CD4-positive, CD25-positive, alpha-beta regulatory T cell (primary cell): ENCODE data around the gene CYB561D2. TPM values are rescaled to one million over a fixed set of nuclear protein-coding genes. Genes with fewer than 3 reads are reported as not detected.

Experiments used
- ATAC-seq, 2 donors: fragments of 150-1000 bp; cut with Tn5 transposase; one replicate each; pipeline ENCODE4 v1.10.0; 2021; ENCODE audit warnings: low read depth in 2 of 2, moderate number of reproducible peaks in 2 of 2, moderate library complexity in 1 of 2
- DNase-seq, 3 donors: peaks; one replicate each; pipeline versions ENCODE4 v3.0.0 to v3.0.0-alpha.2; 2012 to 2022; ENCODE audit warnings: mixed read lengths in 1 of 3
- H3K27ac ChIP-seq: one replicate; pipeline ENCODE4 v1.7.0; 2013; ENCODE audit warnings: mild to moderate bottlenecking, low read length; ENCODE audit not compliant: insufficient read depth, poor library complexity, severe bottlenecking
- H3K27me3 ChIP-seq: one replicate; pipeline ENCODE4 v1.7.0; 2013; ENCODE audit warnings: low read length; ENCODE audit not compliant: control insufficient read depth, insufficient read depth
- H3K36me3 ChIP-seq: one replicate; pipeline ENCODE4 v1.7.0; 2013; ENCODE audit warnings: mild to moderate bottlenecking, low read length, moderate library complexity; ENCODE audit not compliant: control insufficient read depth, insufficient read depth
- H3K4me1 ChIP-seq: 2 replicates; pipeline ENCODE4 v1.7.0; 2013; ENCODE audit warnings: mild to moderate bottlenecking, low read length; ENCODE audit not compliant: insufficient read depth, control insufficient read depth, poor library complexity, severe bottlenecking
- H3K4me3 ChIP-seq: one replicate; pipeline ENCODE4 v1.7.0; 2013; ENCODE audit warnings: low read depth, mild to moderate bottlenecking, low read length, moderate library complexity
- H3K9me3 ChIP-seq, 2 experiments: 1 replicate in 1 of 2; 2 replicates in 1 of 2; pipeline ENCODE4 v1.7.0; 2013; ENCODE audit warnings: low read length in 2 of 2, mild to moderate bottlenecking in 1 of 2, moderate library complexity in 1 of 2; ENCODE audit not compliant: control insufficient read depth in 2 of 2
- H3K27ac Mint-ChIP-seq, 3 donors: one replicate each; pipeline ENCODE4 v1.8.0; 2020 to 2022; ENCODE audit warnings: mild to moderate bottlenecking in 3 of 3, mixed read lengths in 3 of 3, moderate library complexity in 2 of 3
- H3K27me3 Mint-ChIP-seq: one replicate; pipeline ENCODE4 v1.8.0; 2022; ENCODE audit warnings: mild to moderate bottlenecking, mixed read lengths
- H3K36me3 Mint-ChIP-seq: one replicate; pipeline ENCODE4 v1.8.0; 2020; ENCODE audit warnings: mixed read lengths
- H3K4me1 Mint-ChIP-seq, 4 donors: one replicate each; pipeline ENCODE4 v1.8.0; 2020 to 2022; ENCODE audit warnings: mixed read lengths in 4 of 4, mild to moderate bottlenecking in 1 of 4
- H3K4me3 Mint-ChIP-seq, 4 donors: one replicate each; pipeline ENCODE4 v1.8.0; 2020 to 2022; ENCODE audit warnings: mild to moderate bottlenecking in 4 of 4, mixed read lengths in 4 of 4, moderate library complexity in 3 of 4
- H3K9me3 Mint-ChIP-seq, 7 donors: one replicate each; pipeline ENCODE4 v1.8.0; 2020 to 2022; ENCODE audit warnings: mixed read lengths in 7 of 7, mild to moderate bottlenecking in 3 of 7, moderate library complexity in 2 of 7
- polyA plus RNA-seq, 4 donors: library from polyadenylated mRNA; unstranded; fragments of 300-500 nt; fragmentation: Illumina TruSeq; gene quantifications; one replicate each; pipeline ENCODE4 v1.2.3, GENCODE V29; 2021
- total RNA-seq: library from RNA; stranded (reverse); gene quantifications from one replicate; pipeline ENCODE4 v1.2.3, GENCODE V29; 2022

Gene CYB561D2
- total and polyA plus RNA-seq, 5 donors from 2014 or later, result 28.5 to 92.2 (median 73.8) TPM

DNA sequence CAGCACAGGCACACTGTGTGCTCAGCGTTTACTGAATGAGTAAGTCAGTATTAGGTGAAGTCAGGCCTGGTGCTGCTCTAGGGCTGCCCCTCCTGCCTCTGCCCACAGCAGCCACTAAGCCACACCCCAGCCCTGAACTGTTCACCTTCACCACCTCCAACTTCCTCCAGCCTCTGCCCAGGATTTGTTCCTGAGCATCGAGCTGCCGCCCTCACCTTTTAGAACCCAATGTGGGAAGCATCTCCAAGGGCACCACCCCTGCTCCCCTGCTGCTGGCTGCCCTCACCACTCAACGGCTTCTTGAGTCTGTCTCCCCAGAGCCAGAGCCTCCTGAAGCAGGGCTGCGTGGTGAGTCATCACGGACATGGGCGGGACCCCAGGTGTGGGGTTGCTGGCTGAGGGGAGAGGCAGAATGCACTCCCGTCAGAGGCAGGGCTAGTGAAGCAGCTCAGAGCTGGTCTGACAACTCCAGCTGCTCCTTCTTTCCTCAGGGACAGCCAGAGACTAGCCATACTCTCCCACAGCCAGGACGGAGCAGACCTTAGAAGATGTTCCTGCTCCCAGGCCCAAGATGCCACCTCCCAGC is 33.9 kb upstream of the CYB561D2 start:
- Mint-ChIP-seq H3K4me1 (peaks cover 5 to 47% (median 21%) of the 10 kb centered on the region in 4 donors), H3K27ac (peak overlapping the region; percentile 41 to 86 (median 65)), H3K36me3 (peaks cover 3% of the 10 kb centered on the region), H3K27me3 (peaks cover 5% of the 10 kb centered on the region), H3K9me3 (no peaks in the 10 kb centered on the region), H3K4me3 (peak overlapping the region; percentile 60 to 81 (median 72))
- peaks cover 36% of the 10 kb centered on the region for H3K4me1 ChIP-seq
- ATAC-seq (peak; percentile 60 to 70), DNase-seq (peak; percentile 51 to 68 (median 55))
- H3K27ac ChIP-seq, result peak overlapping the region; percentile 62
- no peaks in the 10 kb centered on the region for H3K27me3 ChIP-seq
- H3K36me3 ChIP-seq, result no peaks in the 10 kb centered on the region
- H3K9me3 ChIP-seq, result no peaks in the 10 kb centered on the region
- peak overlapping the region; percentile 44 for H3K4me3 ChIP-seq

DNA sequence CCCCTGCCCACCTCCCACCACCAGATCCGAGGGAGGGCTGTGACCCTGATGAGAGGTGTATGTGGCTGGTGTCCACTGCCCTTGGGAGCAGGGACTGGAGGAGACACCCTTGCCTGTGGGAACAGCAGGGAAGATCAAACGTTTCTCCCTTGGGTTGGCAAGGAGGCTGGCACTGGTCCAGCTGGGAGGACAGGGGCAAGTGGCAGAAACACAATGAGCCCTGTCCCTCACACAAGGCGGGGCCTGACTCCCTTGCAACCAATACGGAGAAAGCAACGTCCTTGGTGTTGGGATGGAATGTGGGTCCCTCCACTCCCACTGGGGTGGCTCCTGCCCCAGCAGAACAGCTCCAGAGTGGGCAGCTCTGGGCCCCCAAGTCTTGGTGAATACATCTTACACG is 33.4 kb upstream of the CYB561D2 start:
- Histone ChIP-seq H3K36me3 (no peaks in the 10 kb centered on the region), H3K4me3 (no peak overlapping the region), H3K4me1 (peaks cover 41% of the 10 kb centered on the region), H3K9me3 (no peaks in the 10 kb centered on the region), H3K27ac (peak overlapping the region; percentile 62), H3K27me3 (no peaks in the 10 kb centered on the region)
- H3K27me3 Mint-ChIP-seq, result peaks cover 5% of the 10 kb centered on the region
- peaks cover 5 to 47% (median 21%) of the 10 kb centered on the region in 4 donors for H3K4me1 Mint-ChIP-seq
- H3K4me3 Mint-ChIP-seq, result peak overlapping the region in 2 of 4 donors; percentile 60 to 73
- H3K27ac Mint-ChIP-seq, result peak overlapping the region in 1 of 3 donors; percentile 86
- DNase-seq (no peak), ATAC-seq (no peak)
- peaks cover 3% of the 10 kb centered on the region for H3K36me3 Mint-ChIP-seq
- no peaks in the 10 kb centered on the region for H3K9me3 Mint-ChIP-seq

DNA sequence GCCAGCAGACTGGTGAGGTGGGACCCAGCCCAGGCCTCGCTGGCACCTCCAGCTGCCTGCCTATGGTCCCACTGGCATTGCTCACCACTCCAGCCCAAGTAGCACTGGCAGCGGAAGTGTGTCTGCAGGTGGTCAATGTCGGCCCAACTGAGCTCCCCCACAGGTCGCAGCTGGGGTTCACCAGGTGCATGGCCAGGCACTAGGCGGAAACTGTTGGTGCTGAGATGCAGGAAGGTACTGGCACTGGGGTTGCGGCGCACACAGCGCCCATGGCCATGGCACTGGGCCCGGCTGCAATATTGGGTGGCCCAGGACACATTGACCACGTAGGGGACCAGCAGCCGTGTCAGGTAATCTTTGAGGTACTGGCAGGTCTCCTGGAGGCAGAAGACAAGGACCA is 32.5 kb upstream of the CYB561D2 start:
- Mint-ChIP-seq H3K36me3 (peaks cover 3% of the 10 kb centered on the region), H3K4me3 (peak overlapping the region in 3 of 4 donors; percentile 13 to 94 (median 38)), H3K27me3 (peaks cover 5% of the 10 kb centered on the region), H3K27ac (peak overlapping the region in 1 of 3 donors; percentile 25), H3K4me1 (peaks cover 5 to 50% (median 21%) of the 10 kb centered on the region in 4 donors), H3K9me3 (no peaks in the 10 kb centered on the region)
- ATAC-seq, result no peak
- no peak for DNase-seq
- H3K27me3 ChIP-seq, result no peaks in the 10 kb centered on the region
- H3K9me3 ChIP-seq, result no peaks in the 10 kb centered on the region
- no peak overlapping the region for H3K27ac ChIP-seq
- H3K4me3 ChIP-seq, result no peak overlapping the region
- H3K4me1 ChIP-seq, result peaks cover 44% of the 10 kb centered on the region
- H3K36me3 ChIP-seq, result no peaks in the 10 kb centered on the region

DNA sequence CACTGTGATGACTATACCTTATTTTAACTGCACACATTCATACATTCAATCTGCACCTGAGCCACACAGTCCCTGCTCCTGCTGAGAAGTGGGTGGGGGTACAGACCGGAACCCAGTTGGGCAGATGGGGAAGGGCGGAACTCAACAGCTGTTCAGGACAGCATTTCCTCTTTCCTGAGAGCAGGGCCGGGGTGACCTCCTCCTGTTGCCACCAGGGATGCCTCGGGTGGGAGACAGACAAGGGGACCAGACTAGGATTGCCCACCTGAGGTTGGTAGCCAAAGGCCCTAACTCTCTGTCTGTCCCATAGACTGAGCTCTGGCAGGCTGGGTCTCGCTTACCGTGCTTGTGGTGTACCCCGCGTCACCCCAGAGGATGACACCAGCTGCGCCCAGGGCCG is 32.0 kb upstream of the CYB561D2 start:
- DNase-seq, result no peak
- Histone ChIP-seq H3K27me3 (no peaks in the 10 kb centered on the region), H3K9me3 (no peaks in the 10 kb centered on the region), H3K4me1 (peaks cover 44% of the 10 kb centered on the region), H3K36me3 (no peaks in the 10 kb centered on the region), H3K27ac (no peak overlapping the region), H3K4me3 (no peak overlapping the region)
- peaks cover 5 to 51% (median 21%) of the 10 kb centered on the region in 4 donors for H3K4me1 Mint-ChIP-seq
- peak overlapping the region in 3 of 4 donors; percentile 2 to 94 (median 48) for H3K4me3 Mint-ChIP-seq
- peaks cover 3% of the 10 kb centered on the region for H3K36me3 Mint-ChIP-seq
- H3K27me3 Mint-ChIP-seq, result peaks cover 5% of the 10 kb centered on the region
- peak overlapping the region in 2 of 3 donors; percentile 25 to 29 for H3K27ac Mint-ChIP-seq
- no peak for ATAC-seq
- no peaks in the 10 kb centered on the region for H3K9me3 Mint-ChIP-seq

DNA sequence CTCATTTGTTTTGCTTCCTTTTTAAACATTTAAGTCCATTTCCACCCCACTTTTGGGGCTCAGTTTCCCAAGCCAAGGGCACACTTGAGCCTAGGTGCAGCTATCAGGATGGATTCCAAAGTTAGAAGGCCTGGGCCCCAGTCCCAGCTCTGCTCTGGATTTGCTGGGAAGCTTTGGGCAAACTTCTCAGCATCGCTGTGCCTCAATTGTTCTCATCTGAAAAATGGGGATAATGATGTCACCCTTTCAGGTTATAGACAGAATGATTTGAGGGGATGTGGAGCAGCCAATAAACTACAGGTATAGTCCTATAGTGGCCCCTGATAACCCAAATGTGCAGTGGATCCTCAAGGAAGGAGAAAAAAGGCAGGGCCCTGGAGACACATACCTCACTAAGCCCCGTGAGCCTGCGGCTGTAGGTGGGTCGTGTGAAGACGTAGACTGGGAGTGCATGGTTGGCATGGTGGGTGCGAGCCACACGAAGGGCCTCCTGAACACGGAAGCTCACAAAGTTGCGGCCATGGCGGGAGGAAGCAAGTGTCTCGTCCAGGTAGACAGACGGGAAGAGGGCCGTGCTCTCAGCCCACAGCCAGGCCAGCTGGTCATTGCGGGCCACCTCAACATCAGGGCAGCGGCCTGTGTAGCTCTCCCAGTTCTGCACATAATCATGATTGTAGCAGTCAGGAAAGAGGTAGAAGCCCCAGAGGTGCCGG is 31.3 kb upstream of the CYB561D2 start:
- H3K4me1 ChIP-seq, result peaks cover 44% of the 10 kb centered on the region
- peak overlapping the region in 1 of 3 donors; percentile 29 for H3K27ac Mint-ChIP-seq

DNA sequence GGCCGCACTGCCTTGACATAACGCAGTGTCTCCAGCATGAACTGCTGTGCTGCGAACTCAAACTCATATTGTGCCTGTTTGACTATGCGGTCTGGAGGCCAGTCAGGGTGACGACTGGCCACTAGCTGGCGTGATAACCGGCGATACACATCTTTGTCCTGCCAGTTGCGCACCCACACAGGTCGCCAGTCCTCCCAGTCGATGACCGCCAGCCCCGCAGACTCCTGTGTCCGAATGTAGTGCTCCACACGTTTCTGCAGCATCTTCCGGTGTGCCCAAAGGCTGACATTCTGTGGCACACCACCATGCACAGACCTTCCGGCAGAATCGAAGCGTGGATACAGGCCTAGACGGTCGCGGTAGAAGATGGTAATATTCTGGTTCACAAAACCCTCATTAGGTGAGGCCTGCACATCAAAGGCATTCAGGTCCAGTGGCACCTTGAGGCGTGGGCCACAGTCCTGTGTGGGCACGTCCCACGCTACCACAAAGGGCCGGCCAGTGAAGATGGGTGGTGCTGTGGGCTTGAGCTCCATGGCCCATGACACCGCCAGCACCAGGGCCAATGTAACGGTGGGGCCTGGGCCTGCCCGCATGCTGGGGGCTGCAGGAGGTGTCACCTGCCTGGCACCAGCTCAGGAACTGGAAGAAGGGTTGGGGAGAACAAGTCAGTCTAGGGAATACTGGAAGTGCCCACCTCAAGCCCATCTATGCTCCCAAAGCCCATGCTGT is 30.6 kb upstream of the CYB561D2 start:
- Histone ChIP-seq H3K27ac (no peak overlapping the region), H3K4me3 (peak overlapping the region; percentile 84), H3K36me3 (no peaks in the 10 kb centered on the region), H3K4me1 (peaks cover 44% of the 10 kb centered on the region), H3K27me3 (no peaks in the 10 kb centered on the region), H3K9me3 (no peaks in the 10 kb centered on the region)
- Mint-ChIP-seq H3K4me3 (peak overlapping the region; percentile 93 to 95 (median 94)), H3K27me3 (no peaks in the 10 kb centered on the region), H3K36me3 (peaks cover 3% of the 10 kb centered on the region), H3K4me1 (peaks cover 10 to 56% (median 22%) of the 10 kb centered on the region in 4 donors), H3K9me3 (no peaks in the 10 kb centered on the region), H3K27ac (peak overlapping the region; percentile 84 to 87 (median 87))
- DNase-seq, result no peak
- no peak for ATAC-seq

More for the DNA sequence above, 31.3 kb upstream of the CYB561D2 start:
- Histone ChIP-seq H3K27ac (no peak overlapping the region), H3K9me3 (no peaks in the 10 kb centered on the region), H3K36me3 (no peaks in the 10 kb centered on the region), H3K27me3 (no peaks in the 10 kb centered on the region), H3K4me3 (no peak overlapping the region)
- H3K4me3 Mint-ChIP-seq, result peak overlapping the region; percentile 15 to 94 (median 80)
- no peaks in the 10 kb centered on the region for H3K27me3 Mint-ChIP-seq
- no peak for ATAC-seq
- no peaks in the 10 kb centered on the region for H3K9me3 Mint-ChIP-seq
- peaks cover 5 to 51% (median 20%) of the 10 kb centered on the region in 4 donors for H3K4me1 Mint-ChIP-seq
- DNase-seq, result no peak
- H3K36me3 Mint-ChIP-seq, result peaks cover 3% of the 10 kb centered on the region

DNA sequence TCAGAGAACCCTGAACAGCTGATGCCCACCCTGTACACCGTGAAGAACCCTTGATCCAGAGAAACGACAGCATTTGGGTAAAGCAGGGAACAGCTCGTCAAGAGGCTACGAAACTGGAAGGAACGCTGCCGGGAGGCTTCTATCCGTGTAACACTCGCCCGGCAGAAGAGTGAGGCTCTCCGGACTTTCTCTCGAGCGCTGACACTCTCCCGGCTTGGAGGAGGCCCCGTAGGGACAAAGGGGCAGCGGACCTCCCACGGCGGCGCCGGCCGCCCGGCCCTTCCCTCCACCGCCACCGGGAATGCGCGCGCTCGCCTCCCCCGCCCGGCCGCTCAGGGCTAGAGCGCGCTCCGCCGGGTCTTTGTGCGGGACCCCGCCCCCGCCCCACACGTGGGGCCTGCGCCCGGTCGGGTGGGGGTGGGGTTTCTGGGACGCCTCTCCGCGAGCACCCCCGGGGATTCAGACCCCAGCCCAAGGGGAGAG is 29.8 kb upstream of the CYB561D2 start:
- Histone ChIP-seq H3K4me1 (peaks cover 43% of the 10 kb centered on the region), H3K9me3 (no peaks in the 10 kb centered on the region), H3K4me3 (peak overlapping the region; percentile 84), H3K36me3 (peaks cover 6% of the 10 kb centered on the region), H3K27me3 (no peaks in the 10 kb centered on the region), H3K27ac (peak overlapping the region; percentile 76)
- Mint-ChIP-seq H3K9me3 (no peaks in the 10 kb centered on the region), H3K27me3 (no peaks in the 10 kb centered on the region), H3K27ac (peak overlapping the region; percentile 84 to 87 (median 87)), H3K4me1 (peaks cover 10 to 58% (median 19%) of the 10 kb centered on the region in 4 donors), H3K36me3 (peaks cover 3% of the 10 kb centered on the region), H3K4me3 (peak overlapping the region; percentile 93 to 95 (median 94))
- DNase-seq (peak in 1 of 3 donors; percentile 72), ATAC-seq (peak; percentile 38 to 47)
